ENCODE results near the gene CARD9. TPM values are rescaled to one million over a fixed set of nuclear protein-coding genes. Genes with fewer than 3 reads are reported as not detected.

Gene CARD9
- total RNA-seq, 1 experiment from 2014 or later: 2.9 TPM

DNA sequence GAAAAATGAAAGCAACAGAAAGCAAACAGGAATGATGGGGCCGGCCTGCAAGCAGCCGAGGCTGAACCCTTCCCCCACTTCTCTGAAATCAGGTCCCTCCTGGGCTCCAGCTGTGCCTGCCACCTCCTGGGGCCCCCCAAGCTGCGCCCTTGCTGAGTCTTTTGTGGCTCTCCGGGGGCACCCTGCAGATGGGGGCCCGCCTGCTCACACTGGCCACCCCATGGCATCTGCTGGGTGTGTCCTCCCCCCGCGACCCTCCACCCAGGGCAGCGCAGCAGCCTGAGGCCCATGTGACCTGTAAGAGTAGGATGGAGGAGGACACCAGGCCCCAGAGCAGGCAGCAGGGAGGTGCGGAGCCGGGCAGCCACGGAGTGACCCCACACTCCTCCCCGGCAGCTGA is 40.4 kb downstream of the CARD9 start:
- Histone ChIP-seq H4K20me1 (ENCODE audit: insufficient read depth, low read depth, low read length) (no peaks in the 10 kb centered on the region; the same call in 1 of the 2 replicates), H3K27me3 (ENCODE audit: low read length) (no peaks in the 10 kb centered on the region), H3K9me3 (ENCODE audit: low read length) (no peaks in the 10 kb centered on the region), H3K4me1 (ENCODE audit: low read length) (peaks cover 66% of the 10 kb centered on the region), H2AFZ (ENCODE audit: low read length) (no peak overlapping the region), H3K4me2 (ENCODE audit: low read depth, low read length, poor library complexity, severe bottlenecking) (peak overlapping the region; percentile 41), H3K27ac (ENCODE audit: low read length) (peak overlapping the region; percentile 42), H3K4me3 (ENCODE audit: low read length) (no peak overlapping the region), H3K9ac (ENCODE audit: low read length) (peak overlapping the region; percentile 47), H3K36me3 (ENCODE audit: insufficient read depth, low read length) (no peaks in the 10 kb centered on the region), H3K9me2 (replicated peaks; ENCODE audit: insufficient read depth, low read length) (no peaks in the 10 kb centered on the region), H3K79me2 (ENCODE audit: low read length) (no peaks in the 10 kb centered on the region)
- DNase-seq: peak; percentile 60

DNA sequence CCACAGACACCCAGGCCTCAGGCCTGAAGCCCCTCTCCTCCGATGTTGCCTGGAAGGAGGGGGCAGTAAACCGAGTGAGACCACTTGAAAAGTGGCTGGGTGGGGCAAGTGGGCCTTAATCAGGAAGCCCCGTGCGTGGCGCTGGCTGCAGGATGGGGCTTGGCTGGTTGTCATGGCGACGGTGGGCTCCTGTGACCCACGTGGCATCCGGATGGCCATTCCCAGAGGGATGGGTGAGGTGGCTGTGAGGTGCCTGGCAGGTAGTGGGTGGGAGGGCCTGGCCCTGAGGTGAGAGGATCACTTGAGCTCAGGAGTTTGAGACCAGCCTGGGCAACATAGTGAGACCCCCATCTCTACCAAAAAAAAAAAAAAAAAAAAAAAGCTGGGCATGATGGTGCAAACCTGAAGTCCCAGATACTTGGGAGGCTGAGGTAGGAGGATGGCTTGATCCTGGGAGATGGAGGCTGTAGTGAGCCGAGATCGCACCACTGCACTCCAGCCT is 40.9 kb downstream of the CARD9 start:
- Histone ChIP-seq H3K36me3 (ENCODE audit: insufficient read depth, low read length) (no peaks in the 10 kb centered on the region), H4K20me1 (ENCODE audit: insufficient read depth, low read depth, low read length) (no peaks in the 10 kb centered on the region; the same call in 1 of the 2 replicates), H3K4me1 (ENCODE audit: low read length) (peaks cover 61% of the 10 kb centered on the region), H2AFZ (ENCODE audit: low read length) (no peak overlapping the region), H3K9me2 (replicated peaks; ENCODE audit: insufficient read depth, low read length) (no peaks in the 10 kb centered on the region), H3K27me3 (ENCODE audit: low read length) (no peaks in the 10 kb centered on the region), H3K9me3 (ENCODE audit: low read length) (no peaks in the 10 kb centered on the region), H3K4me2 (ENCODE audit: low read depth, low read length, poor library complexity, severe bottlenecking) (peak overlapping the region; percentile 41), H3K9ac (ENCODE audit: low read length) (0 out of 2 replicates have a peak overlapping the region, but pooled peaks have one; percentile 47), H3K79me2 (ENCODE audit: low read length) (no peaks in the 10 kb centered on the region), H3K27ac (ENCODE audit: low read length) (peak overlapping the region; percentile 42), H3K4me3 (ENCODE audit: low read length) (no peak overlapping the region)
- peak; percentile 43 for DNase-seq

DNA sequence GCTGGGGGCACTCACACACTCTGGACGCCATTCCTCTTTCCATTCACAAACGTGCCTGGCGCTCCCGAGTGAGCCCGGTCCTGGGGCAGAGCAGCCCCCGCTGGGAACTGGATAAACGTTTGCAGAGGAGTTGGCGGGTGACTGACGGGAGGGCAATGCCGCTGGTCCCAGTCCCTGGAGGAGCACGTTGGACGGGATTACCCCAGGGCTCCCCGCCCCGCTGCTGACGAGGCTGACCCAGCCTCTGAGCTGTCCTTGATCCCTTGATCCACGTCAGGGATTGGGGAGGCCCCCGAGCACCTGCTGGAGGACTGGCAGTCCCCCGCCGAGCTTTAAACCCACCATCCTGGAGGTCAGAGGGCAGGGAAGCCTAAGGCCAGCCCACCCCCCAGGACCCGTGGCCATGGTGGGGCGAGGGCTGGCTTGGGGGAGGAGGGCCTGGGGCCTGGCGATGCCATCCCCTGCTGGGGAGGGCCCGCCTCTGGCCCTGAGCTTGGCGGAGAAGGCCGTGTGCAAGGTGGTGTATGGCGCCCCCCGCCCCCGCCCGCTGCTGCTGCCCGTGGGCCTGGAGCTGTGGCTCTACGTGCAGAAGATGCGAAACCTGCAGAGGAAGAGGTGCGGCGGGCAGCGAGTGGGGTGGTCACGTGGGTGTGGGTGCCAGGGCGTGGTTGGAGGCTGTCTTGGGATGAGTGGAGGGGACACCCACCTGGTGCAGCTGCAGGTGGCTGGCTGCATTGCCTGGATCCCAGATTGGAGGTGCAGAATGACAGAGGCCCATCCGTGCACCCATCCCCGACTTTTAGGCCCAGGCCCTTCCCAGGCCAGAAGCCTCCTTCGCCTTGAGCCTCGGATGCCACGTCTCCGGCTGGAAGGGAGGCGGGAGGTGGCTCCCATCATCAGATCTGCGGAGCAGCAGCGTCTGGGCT is 41.6 kb downstream of the CARD9 start:
- H3K79me2 ChIP-seq (ENCODE audit: low read length): no peaks in the 10 kb centered on the region
- H3K9ac ChIP-seq (ENCODE audit: low read length): peak overlapping the region; percentile 17
- H3K27ac ChIP-seq (ENCODE audit: low read length): no peak overlapping the region
- H4K20me1 ChIP-seq (ENCODE audit: insufficient read depth, low read depth, low read length): no peaks in the 10 kb centered on the region; the same call in 1 of the 2 replicates
- no peaks in the 10 kb centered on the region for H3K9me2 ChIP-seq (replicated peaks; ENCODE audit: insufficient read depth, low read length)
- H3K4me3 ChIP-seq (ENCODE audit: low read length): no peak overlapping the region
- H3K36me3 ChIP-seq (ENCODE audit: insufficient read depth, low read length): no peaks in the 10 kb centered on the region
- DNase-seq: peak; percentile 49
- no peaks in the 10 kb centered on the region for H3K27me3 ChIP-seq (ENCODE audit: low read length)
- H2AFZ ChIP-seq (ENCODE audit: low read length): no peak overlapping the region
- peaks cover 60% of the 10 kb centered on the region for H3K4me1 ChIP-seq (ENCODE audit: low read length)
- no peaks in the 10 kb centered on the region for H3K9me3 ChIP-seq (ENCODE audit: low read length)
- peak overlapping the region; percentile 38 for H3K4me2 ChIP-seq (ENCODE audit: low read depth, low read length, poor library complexity, severe bottlenecking)

DNA sequence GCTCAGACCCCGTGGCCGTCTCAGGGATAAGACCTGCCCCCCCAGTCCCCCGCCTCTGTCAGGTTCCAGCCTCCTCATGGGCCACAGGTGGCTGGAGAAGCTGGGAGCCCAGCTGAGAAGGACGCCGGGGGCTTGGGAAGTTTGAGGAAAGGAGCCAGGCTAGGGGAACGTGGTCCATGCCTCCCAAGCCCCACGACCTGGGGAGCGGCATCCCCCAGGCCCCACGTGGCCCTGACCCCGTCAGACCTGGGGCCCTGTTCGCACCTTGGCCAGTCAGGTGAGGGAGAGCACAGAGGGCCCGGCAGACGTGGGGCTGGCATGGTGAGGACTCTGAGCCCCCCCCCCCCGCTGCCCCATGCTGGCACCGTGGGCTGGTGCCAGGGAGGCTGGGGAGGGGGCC is 42.4 kb downstream of the CARD9 start:
- no peak for DNase-seq
- H3K9ac ChIP-seq (ENCODE audit: low read length): no peak overlapping the region
- no peak overlapping the region for H3K4me2 ChIP-seq (ENCODE audit: low read depth, low read length, poor library complexity, severe bottlenecking)
- no peak overlapping the region for H3K4me3 ChIP-seq (ENCODE audit: low read length)
- H3K79me2 ChIP-seq (ENCODE audit: low read length): no peaks in the 10 kb centered on the region
- H2AFZ ChIP-seq (ENCODE audit: low read length): no peak overlapping the region
- no peaks in the 10 kb centered on the region; the same call in 1 of the 2 replicates for H4K20me1 ChIP-seq (ENCODE audit: insufficient read depth, low read depth, low read length)
- H3K27me3 ChIP-seq (ENCODE audit: low read length): no peaks in the 10 kb centered on the region
- H3K36me3 ChIP-seq (ENCODE audit: insufficient read depth, low read length): no peaks in the 10 kb centered on the region
- no peaks in the 10 kb centered on the region for H3K9me2 ChIP-seq (replicated peaks; ENCODE audit: insufficient read depth, low read length)
- no peak overlapping the region for H3K27ac ChIP-seq (ENCODE audit: low read length)
- H3K9me3 ChIP-seq (ENCODE audit: low read length): no peaks in the 10 kb centered on the region
- peaks cover 64% of the 10 kb centered on the region for H3K4me1 ChIP-seq (ENCODE audit: low read length)

DNA sequence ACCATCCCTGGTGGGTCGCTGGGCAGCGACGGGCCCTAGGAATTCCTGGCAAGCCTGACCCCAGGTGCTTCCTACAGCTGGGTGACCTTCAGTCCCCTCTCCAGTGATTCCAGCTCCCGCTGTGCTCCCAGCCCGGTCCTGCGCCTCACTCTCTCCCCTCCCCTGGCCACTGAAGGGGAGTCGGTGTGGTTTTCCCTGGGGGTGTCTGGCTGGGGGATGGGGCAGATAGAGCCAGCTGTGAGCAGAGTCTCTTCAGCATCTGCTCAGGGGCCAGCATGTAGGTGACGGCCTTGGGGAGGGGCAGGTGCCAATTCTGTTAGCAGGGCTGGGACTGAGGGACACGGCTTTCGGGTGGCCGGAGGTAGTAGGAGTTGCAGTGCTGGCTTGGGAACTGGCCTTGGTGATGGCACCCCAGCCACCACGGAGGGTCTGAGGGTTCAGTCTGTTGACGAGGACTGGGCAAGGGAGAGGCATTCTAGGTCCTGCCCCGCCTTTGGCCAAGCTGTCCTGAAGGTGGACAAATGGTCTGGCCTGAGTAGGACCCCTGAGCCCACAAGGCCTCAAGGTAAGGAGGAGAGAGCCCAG is 43.0 kb downstream of the CARD9 start:
- Histone ChIP-seq H3K9me3 (ENCODE audit: low read length) (no peaks in the 10 kb centered on the region), H4K20me1 (ENCODE audit: insufficient read depth, low read depth, low read length) (no peaks in the 10 kb centered on the region; the same call in 1 of the 2 replicates), H3K79me2 (ENCODE audit: low read length) (no peaks in the 10 kb centered on the region), H3K4me1 (ENCODE audit: low read length) (peaks cover 62% of the 10 kb centered on the region), H2AFZ (ENCODE audit: low read length) (no peak overlapping the region), H3K9me2 (replicated peaks; ENCODE audit: insufficient read depth, low read length) (no peaks in the 10 kb centered on the region), H3K36me3 (ENCODE audit: insufficient read depth, low read length) (no peaks in the 10 kb centered on the region), H3K9ac (ENCODE audit: low read length) (no peak overlapping the region), H3K4me2 (ENCODE audit: low read depth, low read length, poor library complexity, severe bottlenecking) (no peak overlapping the region), H3K27ac (ENCODE audit: low read length) (no peak overlapping the region), H3K27me3 (ENCODE audit: low read length) (no peaks in the 10 kb centered on the region), H3K4me3 (ENCODE audit: low read length) (no peak overlapping the region)
- DNase-seq: no peak

DNA sequence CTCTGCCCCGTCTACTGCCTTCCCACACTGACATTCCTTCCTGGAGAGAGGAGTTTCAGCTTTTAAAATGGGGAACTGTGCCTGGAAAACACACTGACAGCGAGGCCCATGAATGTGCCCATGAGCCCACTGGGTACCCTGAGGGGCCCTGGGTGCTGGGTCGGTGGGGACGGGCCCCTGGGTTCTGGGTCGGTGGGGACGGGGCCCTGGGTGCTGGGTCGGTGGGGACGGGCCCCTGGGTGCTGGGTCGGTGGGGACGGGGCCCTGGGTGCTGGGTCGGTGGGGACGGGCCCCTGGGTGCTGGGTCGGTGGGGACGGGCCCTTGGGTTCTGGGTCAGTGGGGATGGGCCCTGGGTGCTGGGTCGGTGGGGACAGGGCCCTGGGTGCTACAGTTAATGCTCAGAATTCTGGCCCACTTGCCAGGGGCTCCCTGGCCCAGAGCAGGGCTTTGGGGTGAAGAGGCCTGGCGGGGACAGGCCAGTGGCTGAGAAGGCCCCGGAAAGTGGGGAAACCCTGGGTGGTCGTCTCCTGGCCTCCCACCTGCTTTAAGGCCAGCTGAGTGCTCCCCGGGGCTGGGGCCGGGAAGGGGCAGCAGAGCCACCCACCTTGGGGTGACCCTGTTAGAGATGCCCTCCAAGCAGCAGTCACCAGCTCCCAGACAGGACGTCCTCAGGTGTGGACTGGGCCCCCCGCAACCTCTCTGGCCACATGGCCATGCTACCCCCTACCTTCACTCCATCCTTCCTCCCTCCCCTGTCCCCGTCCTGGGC is 43.6 kb downstream of the CARD9 start:
- H3K9me2 ChIP-seq (replicated peaks; ENCODE audit: insufficient read depth, low read length): no peaks in the 10 kb centered on the region
- no peaks in the 10 kb centered on the region; the same call in 1 of the 2 replicates for H4K20me1 ChIP-seq (ENCODE audit: insufficient read depth, low read depth, low read length)
- no peak overlapping the region for H3K4me2 ChIP-seq (ENCODE audit: low read depth, low read length, poor library complexity, severe bottlenecking)
- H3K27ac ChIP-seq (ENCODE audit: low read length): no peak overlapping the region
- no peak overlapping the region for H2AFZ ChIP-seq (ENCODE audit: low read length)
- no peaks in the 10 kb centered on the region for H3K27me3 ChIP-seq (ENCODE audit: low read length)
- no peak for DNase-seq
- H3K9ac ChIP-seq (ENCODE audit: low read length): peak overlapping the region; percentile 72; the same call in 1 of the 2 replicates
- H3K4me1 ChIP-seq (ENCODE audit: low read length): peaks cover 60% of the 10 kb centered on the region
- H3K36me3 ChIP-seq (ENCODE audit: insufficient read depth, low read length): no peaks in the 10 kb centered on the region
- peak overlapping the region; percentile 65; the same call in 1 of the 2 replicates for H3K4me3 ChIP-seq (ENCODE audit: low read length)
- H3K79me2 ChIP-seq (ENCODE audit: low read length): no peaks in the 10 kb centered on the region
- no peaks in the 10 kb centered on the region for H3K9me3 ChIP-seq (ENCODE audit: low read length)

DNA sequence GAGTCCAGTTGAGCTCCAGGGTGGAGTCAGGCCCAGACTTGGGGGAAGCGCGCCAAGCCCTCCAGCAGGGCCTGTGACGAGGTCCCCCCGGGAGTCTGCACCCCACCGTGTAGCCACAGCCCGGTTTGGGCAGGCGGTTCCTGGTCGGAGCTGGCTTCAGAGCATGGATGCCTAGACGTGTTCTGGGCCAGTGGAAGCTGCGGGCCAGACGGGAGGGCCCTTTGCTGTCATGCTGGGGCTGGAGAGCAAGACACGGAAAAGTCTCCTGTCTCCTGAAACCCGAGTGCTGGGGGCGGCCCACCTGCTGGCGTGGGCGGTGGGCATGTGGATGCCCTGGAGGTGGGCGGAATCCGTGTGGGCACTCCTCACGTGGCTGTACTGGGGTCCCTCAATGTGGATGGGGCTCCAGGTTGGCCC is 44.2 kb downstream of the CARD9 start:
- Histone ChIP-seq H3K79me2 (ENCODE audit: low read length) (no peaks in the 10 kb centered on the region), H3K27me3 (ENCODE audit: low read length) (no peaks in the 10 kb centered on the region), H2AFZ (ENCODE audit: low read length) (no peak overlapping the region), H3K4me1 (ENCODE audit: low read length) (peaks cover 66% of the 10 kb centered on the region), H3K9me2 (replicated peaks; ENCODE audit: insufficient read depth, low read length) (no peaks in the 10 kb centered on the region), H3K27ac (ENCODE audit: low read length) (no peak overlapping the region), H3K4me3 (ENCODE audit: low read length) (peak overlapping the region; percentile 65; the same call in 1 of the 2 replicates), H3K36me3 (ENCODE audit: insufficient read depth, low read length) (no peaks in the 10 kb centered on the region), H3K4me2 (ENCODE audit: low read depth, low read length, poor library complexity, severe bottlenecking) (peak overlapping the region; percentile 54), H3K9me3 (ENCODE audit: low read length) (no peaks in the 10 kb centered on the region), H4K20me1 (ENCODE audit: insufficient read depth, low read depth, low read length) (no peaks in the 10 kb centered on the region; the same call in 1 of the 2 replicates), H3K9ac (ENCODE audit: low read length) (peak overlapping the region; percentile 72)
- DNase-seq: peak; percentile 42
